ENCODE measurements around the gene JADE1. TPM values are rescaled to one million over a fixed set of nuclear protein-coding genes. Genes with fewer than 3 reads are reported as not detected.

Gene JADE1
- total RNA-seq, 1 donor from 2014 or later, result 36.3 TPM

DNA sequence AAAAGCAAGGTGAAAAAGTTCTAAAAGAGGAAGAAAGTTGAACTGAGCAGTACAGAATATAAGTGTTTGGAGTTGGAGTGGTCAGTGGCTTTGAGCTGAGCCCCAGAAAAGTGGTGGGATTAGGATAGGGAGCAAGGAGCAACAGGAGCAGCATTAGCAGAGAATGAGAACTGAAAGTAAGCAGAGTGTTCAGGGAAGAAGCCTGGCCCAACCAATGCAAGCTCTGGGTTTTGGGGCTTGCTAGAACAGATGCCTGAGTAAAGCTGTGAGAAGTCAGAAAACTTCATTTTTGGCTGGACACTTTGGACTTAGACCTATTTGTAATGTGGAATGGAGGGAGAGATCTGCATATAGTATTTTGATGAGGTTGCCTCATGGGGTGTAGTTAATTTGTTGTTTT, 17.8 kb downstream of the JADE1 start:
- Histone ChIP-seq H3K9me3 (no peaks in the 10 kb centered on the region), H3K36me3 (peaks cover 6% of the 10 kb centered on the region), H3K27ac (no peak overlapping the region), H3K4me3 (no peak overlapping the region), H3K4me1 (peaks cover 48% of the 10 kb centered on the region), H3K27me3 (ENCODE audit: low read depth) (no peaks in the 10 kb centered on the region)
- TF ChIP-seq, protein P1, sequence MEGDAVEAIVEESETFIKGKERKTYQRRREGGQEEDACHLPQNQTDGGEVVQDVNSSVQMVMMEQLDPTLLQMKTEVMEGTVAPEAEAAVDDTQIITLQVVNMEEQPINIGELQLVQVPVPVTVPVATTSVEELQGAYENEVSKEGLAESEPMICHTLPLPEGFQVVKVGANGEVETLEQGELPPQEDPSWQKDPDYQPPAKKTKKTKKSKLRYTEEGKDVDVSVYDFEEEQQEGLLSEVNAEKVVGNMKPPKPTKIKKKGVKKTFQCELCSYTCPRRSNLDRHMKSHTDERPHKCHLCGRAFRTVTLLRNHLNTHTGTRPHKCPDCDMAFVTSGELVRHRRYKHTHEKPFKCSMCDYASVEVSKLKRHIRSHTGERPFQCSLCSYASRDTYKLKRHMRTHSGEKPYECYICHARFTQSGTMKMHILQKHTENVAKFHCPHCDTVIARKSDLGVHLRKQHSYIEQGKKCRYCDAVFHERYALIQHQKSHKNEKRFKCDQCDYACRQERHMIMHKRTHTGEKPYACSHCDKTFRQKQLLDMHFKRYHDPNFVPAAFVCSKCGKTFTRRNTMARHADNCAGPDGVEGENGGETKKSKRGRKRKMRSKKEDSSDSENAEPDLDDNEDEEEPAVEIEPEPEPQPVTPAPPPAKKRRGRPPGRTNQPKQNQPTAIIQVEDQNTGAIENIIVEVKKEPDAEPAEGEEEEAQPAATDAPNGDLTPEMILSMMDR (IDR thresholded peaks at IDR 0.05), result no peak
- intact Hi-C loops (cut with DNase I), result no loop called here
- no peak for ATAC-seq
- DNase-seq, result no peak

DNA sequence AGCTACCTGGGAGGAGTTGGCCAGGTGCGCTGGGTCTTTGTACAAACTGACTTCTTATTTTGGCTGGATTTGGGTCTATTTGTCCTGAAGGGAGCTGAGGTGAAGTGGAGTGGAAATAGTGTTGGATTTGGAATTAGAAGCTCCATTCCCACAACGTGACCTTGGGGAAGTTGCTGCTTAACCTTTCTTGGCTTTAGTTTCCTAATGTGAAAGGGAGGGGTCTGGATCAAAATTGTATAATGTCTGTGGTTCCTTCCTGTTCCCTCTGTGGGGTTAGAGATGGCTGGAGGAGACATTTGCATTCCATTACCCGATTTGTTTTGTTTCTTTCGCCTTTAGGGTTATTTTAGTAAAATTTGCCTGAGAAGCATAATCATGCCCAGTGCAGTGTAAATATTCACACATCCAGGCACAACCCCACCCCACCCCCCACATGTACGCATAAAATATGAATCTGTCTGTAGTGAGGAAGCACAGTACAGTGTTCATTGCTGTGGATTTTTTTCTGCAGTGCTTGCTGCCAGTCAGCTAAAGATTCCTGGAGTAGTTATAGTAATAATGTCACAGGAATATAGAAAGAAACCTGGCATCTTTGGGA, 21.5 kb downstream of the JADE1 start:
- peaks cover 48% of the 10 kb centered on the region for H3K4me1 ChIP-seq
- intact Hi-C loops (cut with DNase I), result no loop called here
- TF ChIP-seq, protein P1 (IDR thresholded peaks at IDR 0.05), result no peak
- peaks cover 34% of the 10 kb centered on the region for H3K36me3 ChIP-seq
- no peak for ATAC-seq
- H3K27ac ChIP-seq, result no peak overlapping the region
- no peak overlapping the region for H3K4me3 ChIP-seq
- no peaks in the 10 kb centered on the region for H3K9me3 ChIP-seq
- no peak for DNase-seq
- H3K27me3 ChIP-seq (ENCODE audit: low read depth), result no peaks in the 10 kb centered on the region

DNA sequence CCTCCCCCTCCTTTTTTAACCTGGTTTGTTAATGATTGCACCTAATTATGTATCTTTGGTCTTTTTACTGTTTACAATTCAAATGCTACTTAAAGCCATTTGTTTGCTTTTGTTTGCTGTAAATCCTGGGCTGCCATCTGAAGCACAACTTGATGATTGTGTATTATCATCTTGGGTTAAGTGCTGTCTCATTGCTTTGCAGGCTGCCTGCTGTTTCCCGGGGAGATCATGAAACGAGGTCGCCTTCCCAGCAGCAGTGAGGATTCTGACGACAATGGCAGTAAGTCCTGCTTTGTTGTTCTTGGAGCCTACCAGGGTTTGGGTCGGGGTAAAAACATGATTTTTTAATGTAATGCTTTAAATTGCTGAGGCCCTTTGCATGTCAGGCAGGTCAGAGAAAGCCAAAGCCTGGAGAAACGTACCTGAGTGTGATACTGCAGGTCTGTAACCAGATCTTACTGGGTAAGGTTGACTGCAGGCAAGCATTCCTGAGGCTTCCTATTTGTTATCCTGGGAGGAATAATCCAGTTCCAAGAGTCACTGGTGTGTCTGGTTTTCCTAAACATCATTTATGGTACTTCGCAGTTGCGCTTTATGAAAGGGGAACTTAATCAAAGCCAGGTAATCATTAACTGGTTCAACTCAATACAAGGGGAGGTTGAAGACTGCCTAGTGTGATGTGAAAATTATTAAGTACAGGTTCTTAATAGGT, 22.2 kb downstream of the JADE1 start:
- no peaks in the 10 kb centered on the region for H3K9me3 ChIP-seq
- no peak overlapping the region for H3K27ac ChIP-seq
- peaks cover 35% of the 10 kb centered on the region for H3K36me3 ChIP-seq
- intact Hi-C loops (cut with DNase I), result no loop called here
- H3K27me3 ChIP-seq (ENCODE audit: low read depth), result no peaks in the 10 kb centered on the region
- ATAC-seq (no peak), DNase-seq (no peak)
- peaks cover 46% of the 10 kb centered on the region for H3K4me1 ChIP-seq
- H3K4me3 ChIP-seq, result no peak overlapping the region
- TF ChIP-seq, protein P1 (IDR thresholded peaks at IDR 0.05), result no peak

DNA sequence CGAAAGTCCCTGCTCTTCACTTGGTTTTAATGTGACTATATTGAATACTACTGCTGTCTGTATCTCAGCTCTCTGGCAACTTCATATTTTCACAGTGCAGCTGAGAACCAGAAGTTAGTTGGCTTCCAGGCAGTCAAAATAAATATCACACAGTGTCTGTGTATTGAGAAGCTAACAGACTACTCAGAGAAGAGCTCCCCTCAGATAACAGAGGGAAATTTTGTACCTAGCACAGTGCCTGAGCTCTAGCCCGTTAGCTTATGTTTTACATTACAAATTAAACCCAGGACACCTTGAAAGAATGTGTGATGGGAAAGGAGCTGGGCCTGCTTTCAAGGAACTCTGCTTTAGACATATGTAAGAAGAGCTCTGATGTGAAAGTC, 22.7 kb downstream of the JADE1 start:
- no peak overlapping the region for H3K27ac ChIP-seq
- intact Hi-C loops (cut with DNase I), result no loop called here

DNA sequence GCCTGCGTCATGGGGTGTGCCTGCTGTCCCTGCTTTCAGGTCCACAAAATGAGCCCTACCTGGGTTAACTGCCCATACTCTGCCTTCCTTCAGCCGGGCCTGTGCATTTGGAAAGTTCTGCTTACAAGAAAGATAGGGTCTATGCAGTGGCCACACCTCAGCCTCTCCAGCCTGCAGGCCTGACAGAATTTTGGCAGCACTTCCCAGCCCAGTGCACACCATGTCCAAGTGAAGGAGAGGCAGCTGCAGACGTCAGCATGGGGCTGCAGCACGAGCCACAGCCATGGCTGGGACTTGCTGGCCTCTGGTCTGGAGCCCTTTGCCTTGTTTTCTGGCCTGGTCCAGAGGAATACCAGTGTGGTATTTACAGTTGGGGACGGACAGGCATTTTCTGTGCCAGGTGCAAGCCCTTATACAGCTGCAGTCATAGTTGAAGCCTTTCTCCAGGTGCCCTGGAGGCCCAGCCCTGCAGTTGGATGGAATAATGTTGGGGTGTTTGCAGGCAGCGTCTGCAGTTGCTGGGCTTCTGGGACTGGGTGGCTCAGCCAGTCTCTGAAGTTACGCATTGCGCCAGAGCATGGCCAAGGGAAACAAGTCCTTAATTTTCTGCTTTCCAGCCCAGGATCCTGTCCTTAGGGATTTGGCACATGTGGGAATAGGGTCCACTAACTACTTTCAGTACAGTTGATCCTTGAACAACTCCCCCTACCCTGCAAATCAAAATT, 26.2 kb downstream of the JADE1 start:
- Histone ChIP-seq H3K4me1 (peaks cover 45% of the 10 kb centered on the region), H3K27ac (peak overlapping the region; percentile 41), H3K27me3 (ENCODE audit: low read depth) (no peaks in the 10 kb centered on the region), H3K4me3 (no peak overlapping the region), H3K9me3 (no peaks in the 10 kb centered on the region), H3K36me3 (peaks cover 46% of the 10 kb centered on the region)
- TF ChIP-seq, protein P1 (IDR thresholded peaks at IDR 0.05), result no peak
- intact Hi-C loops (cut with DNase I), result no loop called here
- ATAC-seq, result peak; percentile 82 to 87
- DNase-seq, result peak; percentile 67

More for the DNA sequence above, 22.7 kb downstream of the JADE1 start:
- TF ChIP-seq, protein P1 (IDR thresholded peaks at IDR 0.05), result no peak
- no peaks in the 10 kb centered on the region for H3K27me3 ChIP-seq (ENCODE audit: low read depth)
- H3K4me1 ChIP-seq, result peaks cover 41% of the 10 kb centered on the region
- DNase-seq (no peak), ATAC-seq (no peak)
- H3K36me3 ChIP-seq, result peaks cover 40% of the 10 kb centered on the region
- H3K4me3 ChIP-seq, result no peak overlapping the region
- no peaks in the 10 kb centered on the region for H3K9me3 ChIP-seq

Measured in lower lobe of right lung (tissue), 2 donors.